LNCaP clone FGC (cell line): ENCODE results near the gene SLC6A6.

Experiments used
- DNase-seq: peaks from one replicate; pipeline ENCODE4 v3.0.0-alpha.2; 2011; ENCODE audit warnings: low read depth
- H3K4me3 ChIP-seq: 2 replicates; pipeline ENCODE4 v1.5.1; 2011; ENCODE audit warnings: mild to moderate bottlenecking, low read depth, low read length, control low read depth
- CTCF ChIP-seq: IDR thresholded peaks from 2 replicates; pipeline ENCODE4 v1.5.1; 2012; ENCODE audit warnings: mild to moderate bottlenecking; ENCODE audit not compliant: control insufficient read depth, insufficient read depth; ENCODE audit errors: extremely low read depth

Gene SLC6A6

GRCh38 chr3:14478956-14479550, 76.6 kb downstream of the SLC6A6 start:
- no peak for DNase-seq
- TF ChIP-seq CTCF: no peak
- H3K4me3 ChIP-seq: no peak overlapping the region

- DNase-seq: no peak
- H3K4me3 ChIP-seq: no peak overlapping the region
- TF ChIP-seq CTCF: no peak
These were observed 77.2 kb downstream of the SLC6A6 start for GRCh38 chr3:14479591-14479990.

GRCh38 chr3:14480207-14481017, 78.0 kb downstream of the SLC6A6 start:
- no peak overlapping the region for H3K4me3 ChIP-seq
- no peak for DNase-seq
- no peak for TF ChIP-seq CTCF

GRCh38 chr3:14481018-14481645, 78.7 kb downstream of the SLC6A6 start:
- TF ChIP-seq CTCF: no peak
- no peak for DNase-seq
- no peak overlapping the region for H3K4me3 ChIP-seq

- no peak for DNase-seq
- TF ChIP-seq CTCF: no peak
- H3K4me3 ChIP-seq: no peak overlapping the region
These were observed 79.2 kb downstream of the SLC6A6 start for GRCh38 chr3:14481646-14482036.

- no peak for TF ChIP-seq CTCF
- DNase-seq: peak; percentile 18
- no peak overlapping the region for H3K4me3 ChIP-seq
These were observed 79.9 kb downstream of the SLC6A6 start for GRCh38 chr3:14482271-14482721.

GRCh38 chr3:14483286-14483685, 80.9 kb downstream of the SLC6A6 start:
- TF ChIP-seq CTCF: no peak
- H3K4me3 ChIP-seq: no peak overlapping the region
- DNase-seq: no peak
